ENCODE data around the gene TNFRSF12A. TPM values are rescaled to one million over a fixed set of nuclear protein-coding genes. Genes with fewer than 3 reads are reported as not detected.
A peak's percentile ranks its signal among the peaks of the same experiment; 100 is the strongest.

TNFRSF12A gene
- total and polyA plus RNA-seq, 9 of the 15 experiments (the other 6 are each of a cell fraction or from before 2014, with no cell fraction given): 0.41 to 61.8 (median 26.5) TPM

- TF ChIP-seq MEIS2 (IDR thresholded peaks at IDR 0.05; ENCODE audit: partially characterized antibody) (peak; percentile 23), HNRNPUL1 (IDR thresholded peaks at IDR 0.05; ENCODE audit: low read length) (no peak), ESRRB (CRISPR knock-in tag; IDR thresholded peaks at IDR 0.05; ENCODE audit: borderline replicate concordance) (no peak), MBD2 (IDR thresholded peaks at IDR 0.05; ENCODE audit: borderline replicate concordance, low read depth) (no peak), IFI16 (CRISPR knock-in tag; IDR thresholded peaks at IDR 0.05) (no peak), CREB5 (CRISPR knock-in tag; IDR thresholded peaks at IDR 0.05) (no peak), CREBBP (IDR thresholded peaks at IDR 0.05; ENCODE audit: low read depth, low read length) (no peak), MLLT1 (IDR thresholded peaks at IDR 0.05) (no peak), THRB (CRISPR knock-in tag; conservative IDR thresholded peaks at IDR 0.05) (no peak), HDGF (IDR thresholded peaks at IDR 0.05) (peak; percentile 57; the same call in 1 of the 2 replicates), AFF1 (IDR thresholded peaks at IDR 0.05; ENCODE audit: low read depth in 1 of 2, partially characterized antibody in 2 of 2) (no peak), BRF1 (IDR thresholded peaks at IDR 0.05; ENCODE audit: borderline replicate concordance, extremely low read depth, insufficient read length) (no peak), RFX5 (IDR thresholded peaks at IDR 0.05; ENCODE audit: low read depth, low read length) (no peak), ZNF76 (CRISPR knock-in tag; IDR thresholded peaks at IDR 0.05; ENCODE audit: borderline replicate concordance) (no peak), EP400 (IDR thresholded peaks at IDR 0.05) (no peak), CEBPZ (IDR thresholded peaks at IDR 0.05; ENCODE audit: borderline replicate concordance, low read depth, low read length) (no peak)
Measured at GRCh38 chr16:2979669-2980226, 40.4 kb upstream of the TNFRSF12A start (continued).

Measured in K562 (cell line).